Activated gamma-delta T cell treated with Interleukin-2 at 50 U/mL for 16 hours (primary cell): ENCODE results near the gene CAPN13.

Source experiments
- DNase-seq: peaks from one replicate; pipeline ENCODE4 v3.0.0-alpha.2; 2020

Gene CAPN13

GRCh38 chr2:30786923-30787685 is 20.1 kb downstream of the CAPN13 start:
- no peak for DNase-seq

GRCh38 chr2:30784682-30785081 is 22.6 kb downstream of the CAPN13 start:
- DNase-seq = no peak

- DNase-seq = no peak
Observed at GRCh38 chr2:30781961-30782533, 25.2 kb downstream of the CAPN13 start.

- DNase-seq = no peak
Observed at GRCh38 chr2:30781451-30781850, 25.8 kb downstream of the CAPN13 start.

GRCh38 chr2:30780776-30781330 is 26.4 kb downstream of the CAPN13 start:
- no peak for DNase-seq

- DNase-seq = no peak
Observed at GRCh38 chr2:30778611-30779010, 28.6 kb downstream of the CAPN13 start.

- DNase-seq = no peak
Observed at GRCh38 chr2:30777661-30778505, 29.4 kb downstream of the CAPN13 start.

GRCh38 chr2:30776831-30777635 is 30.2 kb downstream of the CAPN13 start:
- DNase-seq = no peak

- no peak for DNase-seq
Observed at GRCh38 chr2:30775833-30776232, 31.4 kb downstream of the CAPN13 start.

- no peak for DNase-seq
Observed at GRCh38 chr2:30772021-30772705, 35.1 kb downstream of the CAPN13 start.

- DNase-seq = no peak
Observed at GRCh38 chr2:30770816-30771576, 36.2 kb downstream of the CAPN13 start.

GRCh38 chr2:30769891-30770462 is 37.3 kb downstream of the CAPN13 start:
- DNase-seq = no peak

GRCh38 chr2:30769481-30769780 is 37.8 kb downstream of the CAPN13 start:
- DNase-seq = no peak

GRCh38 chr2:30768708-30769480 is 38.4 kb downstream of the CAPN13 start:
- no peak for DNase-seq

- DNase-seq = no peak
Observed at GRCh38 chr2:30768036-30768686, 39.1 kb downstream of the CAPN13 start.

GRCh38 chr2:30766666-30767065 is 40.6 kb downstream of the CAPN13 start:
- DNase-seq = no peak

GRCh38 chr2:30765876-30766470 is 41.3 kb downstream of the CAPN13 start:
- DNase-seq = no peak

GRCh38 chr2:30765191-30765590 is 42.1 kb downstream of the CAPN13 start:
- no peak for DNase-seq
